ENCODE data around the gene TNS4.

Gene TNS4

DNA sequence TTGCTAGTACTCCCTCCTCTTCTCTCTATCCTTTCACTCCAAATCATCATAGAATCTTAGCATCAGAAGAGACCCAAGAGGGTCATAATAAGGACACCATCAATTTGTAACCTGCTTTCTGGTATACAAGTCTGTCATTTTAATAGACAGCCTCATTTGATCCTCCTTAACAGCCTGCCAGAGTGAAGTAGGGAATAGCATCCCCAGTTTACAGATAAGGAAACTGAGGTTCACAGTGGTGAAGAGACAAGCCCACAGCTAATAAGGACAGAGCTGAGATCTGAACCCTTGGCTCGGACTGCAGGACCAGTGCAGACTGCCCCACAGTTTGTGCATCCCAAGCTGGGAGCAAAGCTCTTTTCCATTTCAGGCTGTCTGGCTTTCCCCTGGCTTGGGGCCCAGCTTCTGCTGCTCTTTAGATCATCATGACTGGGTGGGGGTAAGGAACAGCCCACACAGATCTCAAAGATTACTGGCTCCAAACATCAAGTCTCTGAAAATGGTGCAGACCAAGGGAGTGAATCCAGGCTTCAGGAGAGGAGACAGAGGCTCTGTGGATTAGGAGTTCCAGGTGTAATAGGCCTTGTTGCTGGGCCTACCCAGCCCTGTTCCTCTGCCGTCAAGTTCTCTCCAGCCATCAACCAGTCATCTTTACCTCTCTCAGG is 68.4 kb downstream of the TNS4 start:
- DNase-seq, result no peak

DNA sequence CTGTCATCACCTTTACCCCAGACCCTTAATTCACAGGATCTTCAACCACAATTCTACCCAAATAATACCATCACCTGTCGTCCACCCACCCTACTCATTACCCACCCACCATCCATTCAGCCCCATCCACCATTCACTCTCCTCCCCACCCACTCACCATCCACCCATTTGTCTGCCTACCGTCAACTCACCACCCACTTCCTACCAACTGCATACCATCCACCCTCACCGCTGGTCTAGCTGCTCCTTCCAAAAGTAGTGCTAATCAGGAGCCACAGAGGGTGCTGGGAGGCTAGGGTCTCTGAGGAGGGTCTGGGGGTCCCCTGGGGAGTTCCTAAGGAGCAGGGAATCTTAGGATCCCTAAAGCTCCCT is 70.2 kb downstream of the TNS4 start:
- no peak for DNase-seq

DNA sequence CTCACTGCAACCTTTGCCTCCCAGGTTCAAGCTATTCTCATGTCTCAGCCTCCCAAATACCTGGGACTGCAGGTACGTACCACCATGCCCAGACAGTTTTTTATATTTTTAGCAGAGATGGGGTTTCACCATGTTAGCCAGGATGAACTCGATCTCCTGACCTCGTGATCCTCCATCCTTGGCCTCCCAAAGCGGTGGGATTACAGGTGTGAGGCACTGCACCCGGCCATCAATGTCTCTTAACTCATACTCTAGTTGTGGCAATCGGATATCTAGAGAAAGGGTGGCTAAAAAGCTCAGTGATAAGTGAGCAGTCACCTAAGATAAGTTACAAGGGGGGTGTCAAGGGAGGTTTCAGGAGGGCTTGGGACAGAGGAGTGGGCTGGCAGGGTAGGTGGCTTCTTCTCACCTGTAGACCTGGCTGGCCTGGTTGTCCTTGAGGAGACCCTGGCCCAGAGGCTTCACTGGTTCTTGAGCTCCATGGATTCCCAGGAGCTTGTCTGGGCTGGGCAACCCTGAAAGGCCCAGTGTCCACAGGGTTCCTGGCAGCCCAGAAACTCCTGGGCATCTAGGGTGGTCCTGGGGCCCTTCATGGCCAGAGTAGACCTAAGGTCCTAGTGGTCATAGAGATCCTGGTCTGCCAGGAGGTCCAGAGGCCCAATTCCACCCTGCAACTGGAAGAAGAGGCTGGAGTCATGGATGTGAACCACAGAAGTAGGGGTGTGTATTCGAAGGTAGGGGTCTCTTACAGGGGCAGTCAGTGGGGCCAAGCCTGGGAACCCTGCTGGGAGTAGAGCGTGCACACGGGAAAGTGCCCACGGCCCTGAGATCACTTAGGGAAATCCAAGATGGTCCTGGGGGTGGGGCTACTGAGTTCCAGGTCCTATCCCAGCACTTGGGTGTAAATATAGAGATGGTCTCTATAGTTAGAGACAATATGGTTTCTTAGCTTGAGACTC is 70.9 kb downstream of the TNS4 start:
- DNase-seq, result no peak

DNA sequence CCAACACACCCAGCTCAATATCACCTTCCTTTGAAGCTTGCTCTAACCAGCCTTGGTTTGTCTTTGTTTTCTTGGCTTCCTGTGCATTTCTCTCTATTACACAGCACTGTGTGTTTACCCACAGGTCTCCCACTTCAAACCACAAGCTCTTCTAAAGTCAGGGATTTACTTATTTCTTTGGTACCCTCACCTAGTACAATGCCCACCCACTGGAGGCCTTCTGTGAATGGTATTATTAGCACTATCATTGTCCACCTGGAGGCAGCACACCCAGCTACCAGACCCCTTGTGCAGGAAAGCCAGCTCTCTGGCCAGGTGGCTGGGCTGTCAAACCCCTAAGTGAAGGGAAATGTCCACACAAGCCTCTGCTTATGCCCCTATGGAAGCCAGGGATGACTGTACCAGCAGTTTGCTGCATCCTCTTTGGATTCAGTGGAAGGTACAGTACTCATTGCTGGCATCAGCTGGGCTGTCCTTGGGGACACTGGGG is 74.4 kb downstream of the TNS4 start:
- DNase-seq, result no peak

Measured in activated CD8-positive, alpha-beta memory T cell treated with anti-CD3 and anti-CD28 coated beads, Interleukin-2, amount 50 U/mL, for 4 hours (primary cell).